Liver (tissue), 3 donors: ENCODE data around the gene ARL6IP4.

Experiments used
- ATF3 ChIP-seq: IDR thresholded peaks from 2 replicates; pipeline ENCODE4 v1.6.1; 2016; ENCODE audit warnings: antibody characterized with exemption
- CTCF ChIP-seq: fragments of 150-350 bp; IDR thresholded peaks from 2 replicates; pipeline ENCODE4 v1.5.1; 2017; ENCODE audit warnings: improper control_type of control experiment, low read depth, low read length; ENCODE audit not compliant: missing input control
- EGR1 ChIP-seq, 2 donors: IDR thresholded peaks; 2 replicates each; pipeline ENCODE4 v1.6.1; 2016 to 2018; ENCODE audit warnings: antibody characterized with exemption in 2 of 2, low read depth in 2 of 2
- MAX ChIP-seq: IDR thresholded peaks from 2 replicates; pipeline ENCODE4 v1.6.1; 2016; ENCODE audit warnings: antibody characterized with exemption
- NR2F2 ChIP-seq: IDR thresholded peaks from 2 replicates; pipeline ENCODE4 v1.6.1; 2016; ENCODE audit warnings: antibody characterized with exemption
- RAD21 ChIP-seq, 2 donors: IDR thresholded peaks; 2 replicates each; pipeline ENCODE4 v1.6.1; 2016; ENCODE audit warnings: antibody characterized with exemption in 2 of 2, mild to moderate bottlenecking in 2 of 2
- REST ChIP-seq: IDR thresholded peaks from 2 replicates; pipeline ENCODE4 v1.6.1; 2016; ENCODE audit warnings: antibody characterized with exemption, mild to moderate bottlenecking
- RXRA ChIP-seq, 2 donors: IDR thresholded peaks; 2 replicates each; pipeline ENCODE4 v1.6.1; 2017 to 2018; ENCODE audit warnings: antibody characterized with exemption in 2 of 2, mild to moderate bottlenecking in 1 of 2
- SP1 ChIP-seq: IDR thresholded peaks from 2 replicates; pipeline ENCODE4 v1.6.1; 2018; ENCODE audit warnings: antibody characterized with exemption, mild to moderate bottlenecking
- TAF1 ChIP-seq: conservative IDR thresholded peaks from 2 replicates; pipeline ENCODE4 v1.6.1; 2016; ENCODE audit warnings: antibody characterized with exemption, mild to moderate bottlenecking
- YY1 ChIP-seq: IDR thresholded peaks from 2 replicates; pipeline ENCODE4 v1.6.1; 2016; ENCODE audit warnings: antibody characterized with exemption, mild to moderate bottlenecking
- ZBTB33 ChIP-seq: IDR thresholded peaks from 2 replicates; pipeline ENCODE4 v1.6.1; 2016; ENCODE audit warnings: antibody characterized with exemption
- donor health status: healthy.
- donor health status: healthy.

GRCh38 chr12:123011701-123012100, 31.2 kb downstream of the ARL6IP4 start:
- TF ChIP-seq NR2F2 = no peak
- no peak for TF ChIP-seq CTCF
- TF ChIP-seq TAF1 = no peak
- no peak for TF ChIP-seq MAX
- TF ChIP-seq RXRA (IDR thresholded peaks at IDR 0.05) = no peak
- no peak for TF ChIP-seq ATF3
- no peak for TF ChIP-seq SP1
- no peak for TF ChIP-seq ZBTB33
- no peak for TF ChIP-seq RAD21 (IDR thresholded peaks at IDR 0.05)
- no peak for TF ChIP-seq EGR1 (IDR thresholded peaks at IDR 0.05; ENCODE audit: low read depth in 2 of 2)
- no peak for TF ChIP-seq REST
- no peak for TF ChIP-seq YY1
